Kidney epithelial cell (primary cell): ENCODE measurements around the gene PTX4. TPM values are rescaled to one million over a fixed set of nuclear protein-coding genes. Genes with fewer than 3 reads are reported as not detected.

Source experiments
- DNase-seq: peaks from one replicate; pipeline ENCODE4 v3.0.0-alpha.2; 2010; ENCODE audit warnings: low read depth
- H3K27me3 ChIP-seq: 2 replicates; pipeline ENCODE4 v1.6.0; 2011; ENCODE audit warnings: low read length; ENCODE audit not compliant: control insufficient read depth, insufficient read depth
- H3K36me3 ChIP-seq: 2 replicates; pipeline ENCODE4 v1.5.1; 2011; ENCODE audit warnings: low read length; ENCODE audit not compliant: control insufficient read depth, insufficient read depth
- H3K4me3 ChIP-seq: 2 replicates; pipeline ENCODE4 v1.5.1; 2011; ENCODE audit warnings: low read depth, mild to moderate bottlenecking, control low read depth, low read length
- total RNA-seq: library from RNA; depleted of rRNA; stranded (reverse); fragments of >200 nt; gene quantifications from 2 replicates; pipeline ENCODE4 v1.2.3, GENCODE V29; 2015
- TF ChIP-seq, protein P1 (sequence below): IDR thresholded peaks from 2 replicates; pipeline ENCODE4 v1.5.1; 2011; ENCODE audit warnings: mild to moderate bottlenecking, moderate library complexity, low read length, control low read depth, inconsistent platforms; ENCODE audit not compliant: insufficient read depth, poor library complexity, severe bottlenecking

Gene PTX4
- total RNA-seq, 1 donor from 2014 or later: not detected

GRCh38 chr16:1449201-1449788 lies 39.4 kb downstream of the PTX4 start:
- Histone ChIP-seq H3K36me3 (peaks cover 1% of the 10 kb centered on the region), H3K27me3 (no peaks in the 10 kb centered on the region), H3K4me3 (no peak overlapping the region)
- DNase-seq: no peak
- TF ChIP-seq, protein P1, sequence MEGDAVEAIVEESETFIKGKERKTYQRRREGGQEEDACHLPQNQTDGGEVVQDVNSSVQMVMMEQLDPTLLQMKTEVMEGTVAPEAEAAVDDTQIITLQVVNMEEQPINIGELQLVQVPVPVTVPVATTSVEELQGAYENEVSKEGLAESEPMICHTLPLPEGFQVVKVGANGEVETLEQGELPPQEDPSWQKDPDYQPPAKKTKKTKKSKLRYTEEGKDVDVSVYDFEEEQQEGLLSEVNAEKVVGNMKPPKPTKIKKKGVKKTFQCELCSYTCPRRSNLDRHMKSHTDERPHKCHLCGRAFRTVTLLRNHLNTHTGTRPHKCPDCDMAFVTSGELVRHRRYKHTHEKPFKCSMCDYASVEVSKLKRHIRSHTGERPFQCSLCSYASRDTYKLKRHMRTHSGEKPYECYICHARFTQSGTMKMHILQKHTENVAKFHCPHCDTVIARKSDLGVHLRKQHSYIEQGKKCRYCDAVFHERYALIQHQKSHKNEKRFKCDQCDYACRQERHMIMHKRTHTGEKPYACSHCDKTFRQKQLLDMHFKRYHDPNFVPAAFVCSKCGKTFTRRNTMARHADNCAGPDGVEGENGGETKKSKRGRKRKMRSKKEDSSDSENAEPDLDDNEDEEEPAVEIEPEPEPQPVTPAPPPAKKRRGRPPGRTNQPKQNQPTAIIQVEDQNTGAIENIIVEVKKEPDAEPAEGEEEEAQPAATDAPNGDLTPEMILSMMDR: no peak

GRCh38 chr16:1448536-1449116 lies 40.1 kb downstream of the PTX4 start:
- Histone ChIP-seq H3K36me3 (peaks cover 1% of the 10 kb centered on the region), H3K27me3 (no peaks in the 10 kb centered on the region), H3K4me3 (no peak overlapping the region)
- DNase-seq: no peak
- TF ChIP-seq, protein P1: no peak

DNA sequence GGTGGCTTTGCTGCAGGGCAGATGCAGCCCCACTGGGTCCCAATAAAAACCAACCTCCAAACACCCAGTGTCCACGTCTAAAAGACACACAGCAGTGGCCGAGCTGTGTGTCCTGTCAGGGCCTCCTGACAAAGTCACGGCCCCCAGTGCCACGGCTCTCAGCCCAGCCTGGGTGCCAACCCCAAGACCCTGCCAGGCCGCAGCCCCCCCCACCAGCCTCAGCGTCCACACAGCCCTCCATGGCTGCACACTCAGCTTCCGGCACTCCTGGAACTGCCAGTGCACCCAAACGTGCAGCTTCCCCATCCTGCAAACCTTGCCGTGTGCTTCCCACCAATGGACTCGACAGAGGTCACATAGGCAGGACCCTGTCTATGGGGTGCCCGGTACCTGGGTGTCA lies 40.8 kb downstream of the PTX4 start:
- DNase-seq: no peak
- TF ChIP-seq, protein P1: no peak
- H3K36me3 ChIP-seq: peaks cover 1% of the 10 kb centered on the region
- no peak overlapping the region for H3K4me3 ChIP-seq
- H3K27me3 ChIP-seq: no peaks in the 10 kb centered on the region

GRCh38 chr16:1446296-1447080 lies 42.3 kb downstream of the PTX4 start:
- no peak for DNase-seq
- TF ChIP-seq, protein P1: no peak
- Histone ChIP-seq H3K4me3 (no peak overlapping the region), H3K27me3 (no peaks in the 10 kb centered on the region), H3K36me3 (no peaks in the 10 kb centered on the region)

DNA sequence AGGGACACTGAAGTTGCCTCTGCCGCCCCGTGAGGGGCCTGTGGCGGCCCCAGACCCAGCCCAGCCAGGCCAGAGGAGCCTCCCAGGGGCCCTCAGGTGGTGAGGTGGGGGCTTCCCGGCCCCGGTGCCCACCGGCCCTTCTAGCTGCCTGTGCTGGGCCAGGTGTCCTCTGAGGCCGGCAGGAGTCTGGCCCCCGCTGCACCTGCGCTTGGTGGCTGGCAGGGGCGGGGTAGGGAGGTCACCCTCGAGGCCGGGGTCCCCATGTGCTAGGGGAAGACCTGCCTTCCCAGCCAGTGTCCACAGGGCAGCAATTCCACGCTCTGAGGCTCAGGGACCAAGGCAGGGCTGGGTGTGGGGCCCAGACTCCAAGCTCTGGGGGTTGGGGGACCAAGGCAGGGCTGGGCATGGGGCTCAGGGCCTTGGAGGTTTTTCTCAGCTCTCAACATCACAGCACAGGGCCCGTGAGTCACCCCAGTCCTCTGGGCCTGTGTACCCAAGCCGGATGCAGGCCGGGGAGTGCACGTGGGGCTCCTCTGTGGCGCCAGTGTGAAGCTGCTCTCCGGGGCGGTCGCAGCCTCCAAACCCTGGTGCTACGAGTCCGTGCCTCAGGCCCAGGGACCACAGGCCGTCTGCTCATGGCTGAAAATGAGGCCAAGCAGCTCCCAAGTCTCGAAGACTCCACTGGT lies 43.1 kb downstream of the PTX4 start:
- TF ChIP-seq, protein P1: no peak
- Histone ChIP-seq H3K36me3 (no peaks in the 10 kb centered on the region), H3K27me3 (no peaks in the 10 kb centered on the region), H3K4me3 (no peak overlapping the region)
- no peak for DNase-seq
